Astrocyte of the hippocampus (primary cell): Measurements from ENCODE around the gene RNF215.
"Not testable (repeated sequence)": the region's sequence is repeated elsewhere in the genome, so short reads cannot be mapped to it uniquely, and the experiment has no call there.

Source experiments
- DNase-seq: peaks from one replicate; pipeline ENCODE4 v3.0.0; 2011; ENCODE audit warnings: low read depth, low spot score

The RNF215 gene

DNA sequence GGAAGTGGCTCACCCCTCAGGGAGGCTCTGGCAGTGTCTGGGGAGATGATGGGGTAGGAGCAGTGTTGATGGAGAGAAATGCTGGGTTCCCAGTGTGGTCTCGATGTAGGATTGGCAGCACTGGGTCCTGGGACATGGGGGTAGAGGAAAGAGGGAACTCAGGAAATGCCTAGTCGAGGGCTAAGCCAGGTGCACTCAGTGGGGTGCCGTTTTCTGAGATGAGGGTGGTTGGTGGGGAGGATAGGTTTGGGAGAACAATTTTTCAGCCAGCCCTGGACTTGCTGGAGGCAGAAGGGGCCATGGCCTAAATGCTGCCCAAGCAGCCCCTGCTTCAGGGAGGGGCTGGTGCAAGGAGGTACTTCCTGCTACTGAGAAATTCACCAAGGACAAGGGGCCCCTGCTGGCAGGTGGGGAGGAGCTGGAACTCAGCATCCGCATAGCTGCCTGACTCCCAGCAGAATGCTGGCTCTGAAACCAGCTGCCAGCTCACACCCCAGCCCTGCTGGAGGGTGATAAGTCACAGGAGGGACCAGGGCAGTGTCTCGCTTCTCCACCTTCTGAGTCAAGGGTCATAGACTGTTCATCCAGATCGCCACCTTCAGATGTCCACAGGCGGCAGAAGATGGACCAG is 24.4 kb downstream of the RNF215 start:
- no peak for DNase-seq

DNA sequence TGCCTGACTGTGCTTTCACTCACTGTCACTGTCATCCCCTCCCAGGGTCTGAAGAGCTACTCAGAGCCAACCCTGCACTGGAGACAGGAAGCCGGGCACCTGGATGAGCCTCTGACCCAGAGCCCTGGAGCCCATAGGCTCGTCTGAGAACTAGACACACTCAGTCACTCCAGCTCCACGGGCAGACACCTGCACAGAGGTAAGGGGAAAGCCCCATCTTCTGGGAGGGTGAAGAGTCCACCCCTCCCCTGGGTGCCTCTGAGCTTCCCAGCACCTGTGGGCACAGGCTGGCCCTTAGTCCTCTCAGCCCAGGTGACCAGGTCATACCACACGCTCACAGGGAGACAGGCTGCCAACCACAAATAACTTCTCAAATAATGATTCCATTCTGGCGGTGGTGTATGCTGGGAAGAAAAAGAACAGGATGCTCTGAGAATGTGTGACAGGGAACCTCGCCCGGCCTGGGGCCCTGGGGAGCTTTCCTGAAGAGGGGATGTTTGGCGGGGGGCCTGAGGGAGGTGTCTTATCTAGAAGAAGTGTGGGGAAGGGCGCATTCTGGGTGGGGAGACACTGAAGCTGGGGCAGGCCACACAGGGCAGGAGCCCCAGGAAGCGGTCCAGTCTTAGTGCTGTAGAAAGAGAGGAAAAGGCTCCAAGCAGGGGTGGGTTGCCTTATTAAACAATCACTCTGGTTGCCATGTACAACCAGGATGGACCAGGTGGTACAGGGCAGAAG is 25.1 kb downstream of the RNF215 start:
- DNase-seq, result no peak

DNA sequence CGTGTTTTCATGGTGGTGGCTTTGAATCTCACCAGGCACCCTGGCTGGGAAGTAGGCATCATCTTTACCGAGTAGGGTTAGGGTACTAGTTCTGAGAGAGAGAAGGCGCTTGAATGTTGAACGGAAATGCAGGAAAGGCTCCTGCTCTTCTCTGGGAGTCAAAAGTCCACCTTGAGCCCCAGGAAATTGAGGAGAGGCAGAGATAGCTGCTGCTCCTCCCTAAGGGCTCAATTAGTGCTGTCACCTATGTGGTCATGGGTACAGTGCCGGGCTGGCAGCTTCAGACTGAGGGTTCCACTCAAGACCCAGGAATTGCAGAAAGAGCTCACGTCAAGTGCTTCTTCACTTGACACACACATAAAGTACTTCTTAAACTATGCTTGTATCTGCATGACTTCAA is 28.7 kb downstream of the RNF215 start:
- DNase-seq, result no peak

- no peak for DNase-seq
These were observed 29.5 kb downstream of the RNF215 start for GRCh38 chr22:30357650-30358215.

DNA sequence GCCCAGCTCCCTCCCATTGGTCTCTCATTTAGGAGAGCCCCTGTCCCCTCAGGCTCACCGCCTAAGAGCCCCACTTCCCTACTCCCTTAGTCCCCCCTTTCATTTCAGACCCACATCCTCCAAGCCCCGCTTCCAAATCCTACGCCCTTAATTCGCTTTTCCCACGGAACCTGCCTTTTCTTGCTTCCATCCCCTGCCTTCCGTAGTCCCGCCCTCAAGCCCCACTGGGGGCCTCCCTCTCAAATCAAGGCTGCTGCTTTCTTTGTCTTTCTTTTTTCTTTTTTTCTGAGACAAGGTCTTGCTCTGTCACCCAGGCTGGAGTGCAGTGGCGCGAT is 30.0 kb downstream of the RNF215 start:
- DNase-seq, result no peak

DNA sequence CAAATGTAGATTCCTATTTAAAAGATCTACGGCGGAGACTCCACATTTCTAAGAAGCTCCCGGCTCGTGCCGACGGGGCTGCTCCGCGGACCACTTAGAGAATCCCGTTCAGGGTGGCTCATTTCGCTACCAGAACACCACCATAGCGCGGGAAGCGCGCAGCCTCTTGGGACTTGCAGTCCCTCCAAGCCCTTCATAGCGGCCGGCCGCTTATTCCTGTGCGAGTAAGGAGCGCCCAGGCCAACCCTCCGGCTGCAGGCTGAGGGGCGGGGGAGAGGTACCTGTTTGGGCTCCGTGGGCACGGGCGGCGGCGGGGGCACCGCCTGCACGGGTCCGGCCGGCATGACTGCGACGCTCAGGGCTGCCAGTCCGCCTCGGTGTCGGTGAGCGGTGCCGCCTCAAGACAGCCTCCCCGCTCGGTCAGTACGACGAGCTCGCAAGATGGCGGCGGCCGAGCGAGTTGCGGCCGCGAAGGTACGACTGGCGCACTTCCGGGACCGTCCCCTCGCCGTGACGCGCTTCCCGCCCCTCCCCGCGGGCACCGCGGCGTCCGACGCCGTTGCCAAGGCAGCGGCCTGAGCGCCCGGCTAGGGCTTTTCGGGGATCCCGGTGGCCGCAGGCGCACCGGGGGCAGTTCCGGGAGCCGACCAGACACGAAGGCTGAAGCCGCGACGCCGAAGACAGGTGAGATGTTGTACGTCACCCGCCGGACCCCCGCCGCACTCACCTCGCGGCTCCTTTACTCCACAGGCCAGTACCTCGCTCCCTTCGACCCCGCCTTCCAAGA is 30.6 kb downstream of the RNF215 start, which contains the start of the genes CCDC157 and SF3A1:
Gene CCDC157 (plus strand): TSS at position 559 of the 787 bp plus-strand sequence. CDS start 8,994 bp downstream, outside the sequence.
Gene SF3A1 (minus strand): TSS at position 446 of the 787 bp plus-strand sequence. CDS start 102 bp downstream, at position 344.
- peak; percentile 98 for DNase-seq

DNA sequence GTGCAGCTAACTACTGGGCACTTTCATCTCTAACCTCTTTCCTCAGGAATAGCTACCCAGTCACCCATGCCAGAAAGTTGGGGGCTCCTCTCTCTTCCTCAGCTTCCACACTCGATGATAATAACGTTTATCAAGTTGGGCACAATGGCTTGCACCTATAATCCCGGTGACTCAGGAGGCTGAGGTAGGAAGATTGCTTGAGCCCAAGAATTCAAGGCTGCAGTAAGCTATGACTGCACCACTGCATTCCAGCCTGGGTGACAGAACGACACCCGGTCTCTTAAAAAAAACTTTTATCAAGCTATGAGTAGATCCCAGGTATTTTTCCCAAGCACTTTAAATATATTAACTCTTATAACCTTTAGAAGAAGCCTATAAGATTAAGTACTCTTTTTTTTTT is 32.6 kb downstream of the RNF215 start:
- DNase-seq, result no peak

DNA sequence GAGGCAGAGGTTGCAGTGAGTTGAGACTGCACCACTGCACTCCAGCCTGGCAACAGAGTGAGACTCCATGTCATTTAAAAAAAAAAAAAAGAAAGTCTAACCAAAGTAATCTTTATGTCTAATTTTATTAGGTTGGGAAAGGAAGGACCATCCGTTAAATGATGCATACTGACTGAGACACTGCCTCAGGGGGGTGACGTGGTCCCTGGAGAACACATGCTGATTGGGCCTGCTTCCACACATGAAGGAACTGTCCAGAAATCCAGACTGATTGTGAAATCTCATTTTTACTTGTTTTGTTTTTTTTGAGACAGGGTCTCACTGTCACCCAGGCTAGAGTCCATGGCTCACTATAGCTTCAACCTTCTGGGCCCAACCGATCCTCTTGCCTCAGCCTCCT is 36.0 kb downstream of the RNF215 start:
- DNase-seq, result no peak

- no peak for DNase-seq
These were observed 38.4 kb downstream of the RNF215 start for GRCh38 chr22:30348809-30349208.

DNA sequence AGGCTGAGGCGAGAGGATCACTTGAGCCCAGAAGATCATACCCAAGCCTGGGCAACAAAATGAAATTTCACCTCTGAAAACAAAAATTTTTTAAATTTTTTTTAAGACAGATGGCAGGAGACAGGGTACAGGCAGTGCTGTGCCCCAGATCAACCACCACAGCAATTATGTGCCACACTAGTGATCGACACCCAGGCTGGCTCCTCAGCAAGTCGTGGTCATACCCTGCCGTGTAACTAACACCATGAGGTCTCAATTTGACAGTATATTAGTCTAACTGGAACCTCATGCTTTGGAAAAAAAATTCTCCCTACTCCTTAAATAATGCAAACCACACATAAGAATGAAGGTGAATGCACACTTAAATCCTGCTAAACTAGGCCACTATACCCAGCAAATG is 38.8 kb downstream of the RNF215 start:
- no peak for DNase-seq

DNA sequence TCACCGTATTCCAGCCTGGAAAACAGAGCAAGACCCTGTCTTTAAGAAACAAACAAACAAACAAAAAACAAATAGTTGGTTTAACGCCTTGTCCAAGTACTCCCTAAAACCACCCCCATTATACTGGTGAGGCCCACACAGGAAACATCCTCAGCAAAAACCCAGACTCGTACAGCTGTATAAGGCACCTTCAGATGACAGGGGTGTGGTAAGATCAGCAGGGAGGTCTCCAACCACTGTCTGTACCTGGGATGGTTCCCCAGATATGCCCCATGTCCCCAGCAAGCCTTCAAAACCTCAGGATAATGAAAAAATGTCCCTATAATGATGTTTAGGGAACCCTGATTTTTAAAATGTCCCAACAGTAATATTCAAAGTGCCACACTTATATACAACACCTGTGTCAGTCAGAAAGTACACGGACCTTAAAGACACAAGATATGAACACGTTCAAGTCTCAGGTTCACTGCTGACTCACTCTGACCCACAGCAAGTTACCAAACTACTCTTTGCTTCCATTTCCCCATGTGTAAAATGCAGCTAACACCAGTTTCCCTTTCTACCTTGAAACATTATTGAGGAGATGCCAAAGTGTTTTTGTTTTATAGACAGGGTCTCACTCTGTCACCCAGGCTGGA is 39.8 kb downstream of the RNF215 start:
- DNase-seq, result no peak

DNA sequence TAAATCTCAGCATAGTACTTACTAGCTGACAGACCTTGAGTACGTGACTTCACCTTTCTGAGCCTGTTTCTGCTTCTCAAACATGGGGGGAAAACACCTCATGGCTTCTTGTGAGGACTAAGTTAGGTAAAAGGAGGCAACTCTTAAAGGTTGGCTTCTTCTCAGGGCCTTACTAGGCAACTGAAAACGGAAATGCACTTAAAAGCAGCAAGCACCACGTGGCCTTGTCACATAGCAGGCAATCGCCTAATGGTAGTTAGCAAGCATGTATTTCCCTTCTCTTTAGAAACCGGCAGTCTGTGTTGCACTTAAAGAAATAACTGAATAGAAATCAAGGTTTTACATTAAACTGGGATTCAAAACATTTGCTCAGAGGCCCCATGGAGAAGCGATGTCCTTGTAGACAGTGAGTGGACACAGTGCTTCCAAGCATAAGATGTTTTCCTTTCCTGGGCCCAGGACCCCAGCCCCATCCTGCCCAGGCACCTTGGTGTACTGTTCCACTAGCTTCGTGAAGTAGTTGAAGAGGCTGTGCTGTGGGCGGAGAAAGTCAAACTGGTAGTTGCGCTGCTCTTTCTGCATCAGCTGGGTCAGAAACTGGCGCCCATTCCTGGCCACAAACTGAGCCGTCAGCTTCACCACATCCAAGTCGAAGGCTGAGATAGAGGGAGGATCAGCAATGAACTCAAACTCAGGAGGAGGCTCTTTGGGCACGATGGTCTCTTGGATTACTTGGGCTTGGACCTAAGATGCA is 42.6 kb downstream of the RNF215 start:
- no peak for DNase-seq

GRCh38 chr22:30340911-30341685 is 46.1 kb downstream of the RNF215 start:
- DNase-seq, result no peak

- DNase-seq, result no peak
These were observed 48.4 kb downstream of the RNF215 start for GRCh38 chr22:30338802-30339201.

DNA sequence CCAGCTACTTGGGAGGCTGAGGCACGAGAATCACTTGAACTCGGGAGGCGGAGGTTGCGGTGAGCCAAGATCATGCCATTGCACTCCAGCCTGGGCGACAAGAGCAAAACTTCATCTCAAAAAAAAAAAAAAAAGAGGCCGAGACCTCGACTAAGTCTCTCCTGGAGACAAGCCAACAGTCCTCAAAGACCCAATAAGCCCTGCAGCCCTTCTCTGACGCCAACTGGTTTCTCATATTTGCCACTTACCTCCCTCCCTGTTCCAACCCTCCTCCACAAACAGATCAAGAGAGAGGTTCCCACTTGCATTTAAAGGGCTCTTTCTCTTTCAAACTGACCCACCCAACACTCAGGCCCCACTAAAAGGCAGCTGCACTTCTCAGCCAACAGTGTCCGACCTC is 48.9 kb downstream of the RNF215 start:
- not testable (repeated sequence) for DNase-seq

GRCh38 chr22:30337461-30337778 is 49.8 kb downstream of the RNF215 start:
- DNase-seq, result no peak

DNA sequence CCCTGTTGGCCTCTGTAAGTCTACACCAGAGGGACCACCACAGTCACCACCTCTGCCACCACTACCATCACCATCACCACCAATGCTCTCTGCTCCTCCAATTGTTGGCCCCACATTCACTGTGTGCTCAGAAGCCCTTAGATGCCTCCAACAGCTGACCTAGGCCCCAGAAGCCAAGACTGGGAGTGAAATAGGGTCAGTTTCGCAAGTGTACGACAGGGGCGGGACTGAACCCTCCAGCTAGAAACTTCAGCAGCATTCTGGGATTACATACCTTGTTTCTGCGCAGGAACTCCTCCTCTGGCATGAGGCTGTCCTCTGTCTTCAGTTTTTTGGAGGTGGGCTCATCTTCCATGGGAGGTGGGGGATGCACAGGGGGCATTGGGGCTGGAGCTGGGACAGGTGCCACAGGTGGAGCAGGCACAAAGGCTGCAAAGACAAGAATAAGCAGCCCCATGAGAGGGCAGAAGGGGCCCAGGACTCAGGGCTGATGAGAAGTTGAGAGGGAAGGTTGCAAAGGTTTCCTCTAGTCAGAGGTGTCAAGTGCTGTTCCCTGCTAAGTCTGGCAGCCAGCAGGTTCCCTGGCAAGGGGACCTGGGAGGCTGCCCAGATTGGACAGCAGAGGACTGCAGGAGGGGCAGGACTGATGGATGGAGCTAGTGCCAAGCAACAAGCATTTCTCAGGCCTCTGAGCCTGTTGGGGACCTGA is 50.3 kb downstream of the RNF215 start:
- no peak for DNase-seq

DNA sequence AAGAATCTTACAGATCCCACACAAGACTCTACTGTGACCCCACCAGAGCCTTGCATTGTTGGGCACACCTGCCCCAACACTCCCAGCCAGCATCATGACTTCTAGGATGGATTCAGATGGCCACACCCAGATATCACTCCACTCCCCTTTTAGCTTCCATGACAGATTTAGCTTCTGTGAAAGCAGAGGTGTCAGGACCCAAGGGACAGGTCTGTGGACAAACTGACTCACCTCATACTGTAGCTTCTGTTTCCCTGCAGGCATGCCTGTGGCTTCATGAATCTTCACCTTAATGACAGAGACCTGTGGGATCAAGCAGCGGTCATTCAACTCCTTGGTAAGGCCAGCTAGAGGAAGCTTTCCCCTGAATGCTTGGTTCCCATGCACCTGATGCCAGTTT is 52.0 kb downstream of the RNF215 start:
- no peak for DNase-seq

DNA sequence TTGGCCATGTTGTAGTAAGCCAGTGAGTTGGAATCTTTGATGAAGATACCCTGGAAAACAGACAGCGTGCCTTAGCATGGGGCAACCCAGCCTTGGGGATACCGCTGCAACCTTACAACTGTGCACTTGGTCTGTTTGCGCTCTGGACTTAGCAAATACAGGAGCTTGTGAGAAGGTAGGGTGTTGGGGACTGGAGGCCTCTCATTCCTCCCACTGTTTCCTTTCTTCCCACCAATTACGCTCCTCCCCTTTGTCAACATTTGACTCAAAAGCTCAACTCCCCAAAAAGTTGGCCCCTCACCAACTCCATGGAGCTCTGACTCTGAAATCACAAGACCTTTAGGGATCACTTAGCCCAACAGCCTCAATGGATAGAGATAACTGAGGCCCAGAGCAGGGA is 52.6 kb downstream of the RNF215 start:
- no peak for DNase-seq

DNA sequence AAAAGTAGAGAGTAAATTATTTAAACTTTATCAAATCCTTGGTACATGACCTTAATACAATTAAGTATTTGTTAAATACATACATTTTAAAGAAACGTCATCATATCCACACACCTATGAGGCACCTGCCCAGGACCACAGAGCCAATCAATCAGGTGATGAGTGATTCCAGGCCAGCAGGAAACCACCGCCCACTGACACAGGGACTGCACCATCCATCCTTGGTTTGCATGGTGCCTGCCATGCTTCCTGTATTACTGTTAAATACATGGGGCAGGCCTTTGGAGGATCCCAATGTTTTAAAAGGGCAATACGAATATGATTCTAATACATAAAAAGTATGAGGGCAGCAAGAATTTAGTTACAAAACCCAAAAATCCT is 53.5 kb downstream of the RNF215 start:
- no peak for DNase-seq
